RWPE2 (cell line): Measurements from ENCODE around the gene PAGE2B.
"Not testable (repeated sequence)": the region's sequence is repeated elsewhere in the genome, so short reads cannot be mapped to it uniquely, and the experiment has no call there.

ENCODE experiments used
- ATAC-seq: fragments of 200-7000 bp; cut with Tn5 transposase; 3 replicates; pipeline ENCODE4 v1.9.1; 2021; ENCODE audit warnings: low read depth
- DNase-seq: peaks from one replicate; pipeline ENCODE4 v3.0.0-alpha.2; 2020; ENCODE audit warnings: low spot score
- H3K27ac ChIP-seq: fragments of 450-650 bp; 2 replicates; pipeline ENCODE4 v1.5.1; 2017; ENCODE audit warnings: mild to moderate bottlenecking; ENCODE audit not compliant: poor library complexity, severe bottlenecking
- H3K27me3 ChIP-seq: fragments of 250-450 bp; sonication (Bioruptor Pico); 2 replicates; pipeline ENCODE4 v1.5.1; 2021; ENCODE audit warnings: mild to moderate bottlenecking, moderate library complexity; ENCODE audit not compliant: insufficient read depth, poor library complexity, severe bottlenecking
- H3K36me3 ChIP-seq: fragments of 250-450 bp; sonication (Bioruptor Pico); 2 replicates; pipeline ENCODE4 v1.5.1; 2020; ENCODE audit warnings: low read depth, mild to moderate bottlenecking, moderate library complexity
- H3K4me1 ChIP-seq: fragments of 250-450 bp; sonication (Bioruptor Pico); 2 replicates; pipeline ENCODE4 v1.5.1; 2021; ENCODE audit warnings: mild to moderate bottlenecking, moderate library complexity; ENCODE audit not compliant: insufficient read depth, poor library complexity, severe bottlenecking
- H3K4me3 ChIP-seq: fragments of 250-450 bp; sonication (Bioruptor Pico); 2 replicates; pipeline ENCODE4 v1.5.1; 2021; ENCODE audit warnings: mild to moderate bottlenecking, moderate library complexity; ENCODE audit not compliant: severe bottlenecking
- H3K9me3 ChIP-seq: fragments of 250-450 bp; sonication (Bioruptor Pico); 2 replicates; pipeline ENCODE4 v1.5.1; 2021; ENCODE audit warnings: mild to moderate bottlenecking, moderate library complexity; ENCODE audit not compliant: severe bottlenecking
- TF ChIP-seq, protein P1 (sequence below): fragments of 450-650 bp; IDR thresholded peaks from one replicate; pipeline ENCODE4 v1.5.1; 2017; ENCODE audit warnings: mild to moderate bottlenecking, moderate library complexity; ENCODE audit not compliant: poor library complexity, severe bottlenecking

Gene PAGE2B

DNA sequence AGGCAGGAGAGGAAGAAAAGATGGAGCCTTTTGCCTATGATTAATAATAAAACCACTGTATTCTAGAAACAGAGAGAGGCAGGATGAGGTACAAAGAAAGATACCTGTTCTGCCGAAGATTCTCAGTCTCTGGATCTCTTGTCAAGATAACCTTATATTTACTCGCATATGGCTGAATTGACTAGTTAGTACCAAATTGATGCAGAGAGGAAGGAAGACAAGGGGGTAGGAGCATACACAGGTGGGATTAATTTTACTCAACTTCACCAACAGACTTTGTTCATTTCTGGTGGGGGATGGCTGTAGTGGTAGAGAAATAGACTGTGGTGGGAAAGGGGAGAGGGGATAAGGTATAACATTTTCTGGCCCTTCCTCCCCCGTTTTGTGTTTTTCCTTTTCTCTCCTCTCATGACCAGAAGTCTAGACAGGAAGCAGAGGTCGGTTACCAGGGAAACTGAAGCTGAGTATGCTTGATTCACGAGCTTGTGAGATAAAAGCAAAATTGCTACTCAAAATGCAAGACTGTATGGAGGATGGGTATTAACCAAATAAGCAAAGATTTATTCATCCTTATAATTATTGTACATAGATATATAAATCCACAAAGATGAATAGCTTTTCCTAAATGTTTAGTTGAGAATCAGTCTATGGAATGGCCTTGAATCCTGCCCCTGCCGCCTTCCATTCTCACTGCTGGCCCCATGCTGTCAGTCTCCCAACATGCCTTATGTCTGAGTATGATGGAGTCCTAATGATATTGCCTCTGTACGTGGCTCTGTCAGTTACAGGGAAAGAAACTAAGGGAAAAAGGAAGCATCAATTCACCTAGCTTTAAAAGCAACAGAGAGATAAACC, 17.8 kb upstream of the PAGE2B start:
- H3K4me1 ChIP-seq, result no peaks in the 10 kb centered on the region
- ATAC-seq (no peak), DNase-seq (no peak)
- H3K27ac ChIP-seq, result no peak overlapping the region
- H3K9me3 ChIP-seq, result no peaks in the 10 kb centered on the region
- H3K4me3 ChIP-seq, result no peak overlapping the region
- no peaks in the 10 kb centered on the region for H3K36me3 ChIP-seq
- TF ChIP-seq, protein P1, sequence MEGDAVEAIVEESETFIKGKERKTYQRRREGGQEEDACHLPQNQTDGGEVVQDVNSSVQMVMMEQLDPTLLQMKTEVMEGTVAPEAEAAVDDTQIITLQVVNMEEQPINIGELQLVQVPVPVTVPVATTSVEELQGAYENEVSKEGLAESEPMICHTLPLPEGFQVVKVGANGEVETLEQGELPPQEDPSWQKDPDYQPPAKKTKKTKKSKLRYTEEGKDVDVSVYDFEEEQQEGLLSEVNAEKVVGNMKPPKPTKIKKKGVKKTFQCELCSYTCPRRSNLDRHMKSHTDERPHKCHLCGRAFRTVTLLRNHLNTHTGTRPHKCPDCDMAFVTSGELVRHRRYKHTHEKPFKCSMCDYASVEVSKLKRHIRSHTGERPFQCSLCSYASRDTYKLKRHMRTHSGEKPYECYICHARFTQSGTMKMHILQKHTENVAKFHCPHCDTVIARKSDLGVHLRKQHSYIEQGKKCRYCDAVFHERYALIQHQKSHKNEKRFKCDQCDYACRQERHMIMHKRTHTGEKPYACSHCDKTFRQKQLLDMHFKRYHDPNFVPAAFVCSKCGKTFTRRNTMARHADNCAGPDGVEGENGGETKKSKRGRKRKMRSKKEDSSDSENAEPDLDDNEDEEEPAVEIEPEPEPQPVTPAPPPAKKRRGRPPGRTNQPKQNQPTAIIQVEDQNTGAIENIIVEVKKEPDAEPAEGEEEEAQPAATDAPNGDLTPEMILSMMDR, result no peak
- H3K27me3 ChIP-seq, result no peaks in the 10 kb centered on the region

DNA sequence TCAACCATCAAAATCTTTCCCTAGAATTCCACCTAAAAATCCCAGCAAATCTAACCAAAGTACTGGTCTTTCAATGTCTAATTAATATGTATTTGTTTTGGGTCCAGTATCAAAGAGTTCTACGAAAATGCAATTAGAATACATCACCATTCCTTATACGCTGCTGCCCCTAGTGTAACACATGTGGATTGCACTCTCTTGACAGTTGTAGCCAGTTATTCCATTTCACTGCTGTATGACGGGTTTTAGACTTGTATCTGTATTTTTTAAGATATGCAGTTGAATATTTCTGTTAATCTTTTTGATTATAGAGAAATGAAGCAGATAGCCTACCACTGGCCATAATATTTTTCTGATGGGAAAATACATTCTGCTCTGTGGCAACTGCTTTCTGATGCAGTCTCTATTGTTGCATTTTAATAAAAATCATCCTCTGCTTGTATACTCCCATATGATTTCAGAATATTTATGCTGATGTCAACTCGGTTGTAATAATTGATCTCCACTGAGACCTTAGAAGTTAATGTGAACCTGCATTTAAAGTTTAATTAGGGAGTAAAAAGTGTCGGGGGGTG, 17.1 kb upstream of the PAGE2B start:
- H3K27me3 ChIP-seq, result no peaks in the 10 kb centered on the region
- no peaks in the 10 kb centered on the region for H3K36me3 ChIP-seq
- no peak overlapping the region for H3K4me3 ChIP-seq
- DNase-seq, result no peak
- TF ChIP-seq, protein P1, result peak; percentile 76
- H3K9me3 ChIP-seq, result no peaks in the 10 kb centered on the region
- 0 out of 3 replicates have a peak, but pooled peaks have one; percentile 52 for ATAC-seq
- no peaks in the 10 kb centered on the region for H3K4me1 ChIP-seq
- no peak overlapping the region for H3K27ac ChIP-seq

DNA sequence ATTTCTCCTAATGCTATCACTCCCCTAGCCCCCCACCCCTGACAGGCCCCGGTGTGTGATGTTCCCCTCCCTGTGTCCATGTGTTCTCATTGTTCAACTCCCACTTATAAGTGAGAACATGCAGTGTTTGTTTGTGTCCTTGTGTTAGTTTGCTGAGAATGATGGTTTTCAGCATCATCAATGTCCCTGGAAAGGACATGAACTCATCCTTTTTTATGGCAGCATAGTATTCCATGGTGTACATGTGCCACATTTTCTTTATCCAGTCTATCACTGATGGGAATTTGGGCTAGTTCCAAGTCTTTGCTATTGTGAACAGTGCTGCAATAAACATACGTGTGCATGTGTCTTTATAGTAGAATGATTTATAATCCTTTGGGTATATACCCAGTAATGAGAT, 7.7 kb upstream of the PAGE2B start:
- not testable (repeated sequence) for H3K4me1 ChIP-seq, DNase-seq, H3K27me3 ChIP-seq, ATAC-seq, H3K9me3 ChIP-seq, H3K36me3 ChIP-seq, H3K4me3 ChIP-seq, H3K27ac ChIP-seq

DNA sequence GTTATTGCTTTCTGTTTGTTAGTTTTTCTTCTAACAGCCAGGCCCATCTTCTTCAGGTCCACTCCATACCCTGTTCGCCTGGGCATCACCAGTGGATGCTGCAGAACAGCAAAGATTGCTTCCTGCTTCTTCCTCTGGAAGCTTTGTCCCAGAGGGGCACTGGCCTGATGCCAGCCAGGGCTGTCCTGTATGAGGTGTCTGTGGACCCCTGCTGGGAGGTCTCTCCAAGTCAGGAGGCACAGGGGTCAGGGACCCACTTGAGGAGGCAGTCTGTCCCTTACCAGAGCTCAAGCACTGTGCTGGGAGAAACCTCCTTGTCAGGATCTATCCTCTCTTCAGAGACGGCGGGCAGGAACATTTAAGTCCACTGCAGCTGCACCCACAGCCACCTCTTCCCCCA, 2.5 kb upstream of the PAGE2B start:
- Histone ChIP-seq H3K4me3 (no peak overlapping the region), H3K9me3 (no peaks in the 10 kb centered on the region), H3K36me3 (no peaks in the 10 kb centered on the region), H3K27ac (no peak overlapping the region), H3K27me3 (no peaks in the 10 kb centered on the region), H3K4me1 (no peaks in the 10 kb centered on the region)
- TF ChIP-seq, protein P1, result no peak
- ATAC-seq (no peak), DNase-seq (no peak)

DNA sequence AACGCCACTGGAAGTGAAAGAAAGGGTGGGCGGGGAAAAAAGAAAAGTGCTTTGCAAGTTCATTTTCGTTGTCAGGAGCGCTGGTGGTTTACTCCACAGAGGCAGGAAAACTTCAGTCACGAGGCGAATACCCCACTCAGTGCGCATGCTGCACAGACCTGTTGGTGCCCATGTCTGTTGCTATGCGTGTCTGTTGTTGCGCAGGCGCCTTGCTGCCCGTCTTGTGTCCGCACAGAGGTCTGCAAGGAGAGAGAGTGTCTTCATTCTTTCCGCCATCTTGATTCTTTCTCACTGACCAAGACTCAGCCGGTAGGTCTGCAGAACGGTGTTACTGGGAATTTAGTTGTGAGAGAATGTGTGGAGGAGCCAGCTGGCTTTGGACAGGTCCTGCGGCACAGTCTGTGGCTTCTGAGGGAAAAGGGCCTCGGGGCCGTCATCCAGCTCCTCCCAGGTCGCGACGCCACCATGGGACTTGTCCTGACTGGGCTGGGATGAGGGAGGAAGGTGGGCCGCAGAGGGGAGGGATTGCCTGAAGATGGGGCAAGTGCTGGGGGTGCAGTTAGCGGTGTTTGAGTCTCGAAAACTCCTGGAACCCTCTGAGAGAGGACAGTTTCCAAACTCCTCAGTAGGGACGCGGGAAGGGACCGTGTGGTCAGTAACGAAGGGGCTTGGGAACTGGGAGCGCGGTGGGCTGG, 14.1 kb downstream of the PAGE2B start, which contains the start of gene PAGE2:
TSS of gene PAGE2 (plus strand) at position 224 of the 695 bp plus-strand sequence. CDS start 1,003 bp downstream, outside the sequence.
- H3K36me3 ChIP-seq, result no peaks in the 10 kb centered on the region
- no peaks in the 10 kb centered on the region for H3K27me3 ChIP-seq
- no peak for DNase-seq
- no peak for ATAC-seq
- H3K4me3 ChIP-seq, result no peak within 1 kb of the TSS
- TF ChIP-seq, protein P1, result no peak
- H3K4me1 ChIP-seq, result no peaks in the 10 kb centered on the region
- H3K27ac ChIP-seq, result no peak within 1 kb of the TSS
- no peaks in the 10 kb centered on the region for H3K9me3 ChIP-seq
